Measurements from ENCODE around the gene SMIM44.

The SMIM44 gene

GRCh38 chr19:3462991-3463713 is 20.1 kb downstream of the SMIM44 start:
- ChIA-PET POLR2A (no interaction called here), CTCF (interaction anchor here (1.0 to 1.8 kb wide), 3 partner anchors 10 to 34 kb away, joined by 3 to 10 read pairs (median 3); no protein-coding TSS in a partner anchor)
- DNase-seq (ENCODE audit: extremely low spot score): no peak
- no peak for TF ChIP-seq CTCF (IDR thresholded peaks at IDR 0.05; ENCODE audit: control extremely low read depth, extremely low read depth, low read depth, missing control alignments)

- DNase-seq (ENCODE audit: extremely low spot score): no peak
- no peak for TF ChIP-seq CTCF (IDR thresholded peaks at IDR 0.05; ENCODE audit: control extremely low read depth, extremely low read depth, low read depth, missing control alignments)
- POLR2A ChIA-PET: no interaction called here
- CTCF ChIA-PET: interaction anchor here (3.4 kb wide), 1 partner anchor 13 kb away, joined by 13 read pairs; no protein-coding TSS in a partner anchor
Measured at GRCh38 chr19:3459965-3460582, 23.2 kb downstream of the SMIM44 start.

GRCh38 chr19:3459089-3459881 is 24.0 kb downstream of the SMIM44 start:
- ChIA-PET CTCF (interaction anchor here (3.4 kb wide), 1 partner anchor 13 kb away, joined by 13 read pairs; no protein-coding TSS in a partner anchor), POLR2A (no interaction called here)
- DNase-seq (ENCODE audit: extremely low spot score): no peak
- TF ChIP-seq CTCF (IDR thresholded peaks at IDR 0.05; ENCODE audit: control extremely low read depth, extremely low read depth, low read depth, missing control alignments): no peak

GRCh38 chr19:3458229-3459088 is 24.8 kb downstream of the SMIM44 start:
- CTCF ChIA-PET: no interaction called here
- DNase-seq (ENCODE audit: extremely low spot score): no peak
- no peak for TF ChIP-seq CTCF (IDR thresholded peaks at IDR 0.05; ENCODE audit: control extremely low read depth, extremely low read depth, low read depth, missing control alignments)
- POLR2A ChIA-PET: no interaction called here

- TF ChIP-seq CTCF (IDR thresholded peaks at IDR 0.05; ENCODE audit: control extremely low read depth, extremely low read depth, low read depth, missing control alignments): no peak
- DNase-seq (ENCODE audit: extremely low spot score): no peak
- ChIA-PET CTCF (interaction anchor here (0.6 kb wide), 1 partner anchor 153 kb away, joined by 3 read pairs; no protein-coding TSS in a partner anchor), POLR2A (no interaction called here)
Measured at GRCh38 chr19:3457528-3458228, 25.6 kb downstream of the SMIM44 start.

All from GM10248 (cell line).